GM23338 (cell line): ENCODE measurements around the gene MTA1. TPM values are rescaled to one million over a fixed set of nuclear protein-coding genes. Genes with fewer than 3 reads are reported as not detected.

Source experiments
- ATAC-seq: fragments of 200-7000 bp; cut with Tn5 transposase; 3 replicates; pipeline ENCODE4 v1.9.1; 2020
- DNase-seq: peaks from one replicate; pipeline ENCODE4 v3.0.0-alpha.2; 2015; ENCODE audit warnings: low spot score
- H2AFZ ChIP-seq: fragments of 200-600 bp; sonication (generic); 2 replicates; pipeline ENCODE4 v1.8.0; 2016; ENCODE audit warnings: antibody characterized with exemption, mild to moderate bottlenecking, moderate library complexity
- H3F3A ChIP-seq: fragments of 200-600 bp; sonication (generic); replicated peaks from 2 replicates; pipeline ENCODE4 v1.8.0; 2017; ENCODE audit warnings: antibody characterized with exemption, mixed run types, low read depth
- H3K27ac ChIP-seq: fragments of 200-600 bp; sonication (generic); 2 replicates; pipeline ENCODE4 v1.6.1; 2016; ENCODE audit warnings: low read depth
- H3K27me3 ChIP-seq: fragments of 200-600 bp; sonication (generic); 2 replicates; pipeline ENCODE4 v1.8.0; 2016; ENCODE audit warnings: mild to moderate bottlenecking, mixed run types, moderate library complexity; ENCODE audit not compliant: insufficient read depth
- H3K36me3 ChIP-seq: fragments of 200-600 bp; sonication (generic); 2 replicates; pipeline ENCODE4 v1.8.0; 2016; ENCODE audit warnings: mild to moderate bottlenecking; ENCODE audit not compliant: insufficient read depth
- H3K4me1 ChIP-seq: fragments of 200-600 bp; sonication (generic); 2 replicates; pipeline ENCODE4 v1.8.0; 2016; ENCODE audit warnings: mild to moderate bottlenecking, moderate library complexity; ENCODE audit not compliant: insufficient read depth
- H3K4me2 ChIP-seq: fragments of 200-600 bp; sonication (generic); 2 replicates; pipeline ENCODE4 v1.7.1; 2017; ENCODE audit warnings: mixed run types
- H3K4me3 ChIP-seq: fragments of 200-600 bp; sonication (generic); 2 replicates; pipeline ENCODE4 v1.6.1; 2016; ENCODE audit warnings: mixed run types
- H3K79me2 ChIP-seq: fragments of 200-600 bp; sonication (generic); replicated peaks from 2 replicates; pipeline ENCODE4 v1.8.0; 2017; ENCODE audit warnings: mild to moderate bottlenecking; ENCODE audit not compliant: insufficient read depth
- H3K9me2 ChIP-seq: fragments of 200-600 bp; sonication (generic); 2 replicates; pipeline ENCODE4 v1.8.0; 2017; ENCODE audit not compliant: insufficient read depth
- H4K20me1 ChIP-seq: fragments of 200-600 bp; sonication (generic); replicated peaks from 2 replicates; pipeline ENCODE4 v1.8.0; 2017; ENCODE audit warnings: mild to moderate bottlenecking; ENCODE audit not compliant: insufficient read depth
- H3K27ac Mint-ChIP-seq: 2 replicates; pipeline ENCODE4 v1.8.0; 2020; ENCODE audit warnings: inconsistent platforms, mild to moderate bottlenecking, moderate library complexity, mixed read lengths
- H3K27me3 Mint-ChIP-seq: 3 replicates; pipeline ENCODE4 v1.8.0; 2022; ENCODE audit warnings: low read depth, mild to moderate bottlenecking, moderate library complexity, mixed read lengths, inconsistent platforms; ENCODE audit not compliant: insufficient read depth, poor library complexity
- H3K36me3 Mint-ChIP-seq: 3 replicates; pipeline ENCODE4 v1.8.0; 2021; ENCODE audit warnings: low read depth, mild to moderate bottlenecking, inconsistent platforms, moderate library complexity, mixed read lengths
- H3K4me1 Mint-ChIP-seq: 3 replicates; pipeline ENCODE4 v1.8.0; 2020; ENCODE audit warnings: mild to moderate bottlenecking, inconsistent platforms, mixed read lengths
- H3K4me3 Mint-ChIP-seq: 3 replicates; pipeline ENCODE4 v1.8.0; 2021; ENCODE audit warnings: moderate library complexity, mild to moderate bottlenecking, inconsistent platforms, mixed read lengths
- H3K9me3 Mint-ChIP-seq: 3 replicates; pipeline ENCODE4 v1.8.0; 2020; ENCODE audit warnings: moderate library complexity, mild to moderate bottlenecking, inconsistent platforms, mixed read lengths
- CREB1 ChIP-seq: fragments of 250-450 bp; sonication (Bioruptor Pico); IDR thresholded peaks from 2 replicates; pipeline ENCODE4 v1.5.0; 2020; ENCODE audit warnings: low read depth, mild to moderate bottlenecking, moderate library complexity
- CTCF ChIP-seq, 2 experiments: fragments of 200-600 bp in 1 of 2; sonication (generic) in 1 of 2; conservative IDR thresholded peaks; 2 replicates each; pipeline versions ENCODE4 v1.5.1 to v1.6.1; 2016 to 2017; ENCODE audit warnings: antibody characterized with exemption in 2 of 2, low read depth in 2 of 2, mild to moderate bottlenecking in 2 of 2, moderate library complexity in 1 of 2
- ETS1 ChIP-seq: IDR thresholded peaks from 2 replicates; pipeline ENCODE4 v1.6.1; 2016; ENCODE audit warnings: antibody characterized with exemption
- EZH2phosphoT487 ChIP-seq: fragments of 200-600 bp; sonication (generic); IDR thresholded peaks from one replicate; pipeline ENCODE4 v1.8.1; 2018; ENCODE audit warnings: antibody characterized with exemption; ENCODE audit not compliant: unreplicated experiment
- NANOG ChIP-seq: IDR thresholded peaks from 2 replicates; pipeline ENCODE4 v1.6.1; 2016; ENCODE audit warnings: antibody characterized with exemption, borderline replicate concordance
- POLR2AphosphoS5 ChIP-seq: IDR thresholded peaks from 2 replicates; pipeline ENCODE4 v1.6.1; 2016; ENCODE audit warnings: antibody characterized with exemption, low read depth
- REST ChIP-seq: IDR thresholded peaks from one replicate; pipeline ENCODE4 v1.6.1; 2018; ENCODE audit warnings: antibody characterized with exemption; ENCODE audit not compliant: unreplicated experiment
- STAT1 ChIP-seq: IDR thresholded peaks from one replicate; pipeline ENCODE4 v1.6.1; 2016; ENCODE audit warnings: antibody characterized with exemption; ENCODE audit not compliant: unreplicated experiment
- ZNF114 ChIP-seq: fragments of 250-450 bp; sonication (Bioruptor Pico); IDR thresholded peaks from 2 replicates; pipeline ENCODE4 v1.5.0; 2020; ENCODE audit warnings: mild to moderate bottlenecking, moderate library complexity
- ZNF331 ChIP-seq: fragments of 250-450 bp; sonication (Bioruptor Pico); IDR thresholded peaks from 2 replicates; pipeline ENCODE4 v1.5.0; 2020; ENCODE audit warnings: low read depth, mild to moderate bottlenecking, moderate library complexity
- polyA plus RNA-seq: library from polyadenylated mRNA; unstranded; fragments of >200 nt; fragmentation: Nextera tagmentation; extraction: Ambion mirVana; gene quantifications from 2 replicates; pipeline ENCODE4 v1.2.1, GENCODE V29; 2016
- total RNA-seq: library from RNA; depleted of rRNA; stranded (reverse); fragments of >200 nt; shearing (Covaris generic); gene quantifications from 2 replicates; pipeline ENCODE4 v1.2.3, GENCODE V29; 2014

MTA1 gene
- total and polyA plus RNA-seq, 2 experiments from 2014 or later = 53.3 to 126 TPM

GRCh38 chr14:105484069-105484996 lies 64.7 kb downstream of the MTA1 start (continued):
- TF ChIP-seq CTCF (conservative IDR thresholded peaks at IDR 0.05; ENCODE audit: low read depth in 2 of 2) = no peak
- TF ChIP-seq EZH2phosphoT487 = no peak
- TF ChIP-seq CREB1 (CRISPR knock-in tag) = no peak
- no peak for TF ChIP-seq POLR2AphosphoS5
- TF ChIP-seq REST = no peak

GRCh38 chr14:105484997-105485393 lies 65.4 kb downstream of the MTA1 start:
- Histone ChIP-seq H3K4me3 (no peak overlapping the region), H4K20me1 (no peaks in the 10 kb centered on the region), H3F3A (no peaks in the 10 kb centered on the region), H3K27me3 (peaks cover 94% of the 10 kb centered on the region), H3K4me2 (no peak overlapping the region), H3K27ac (no peak overlapping the region), H3K9me2 (no peaks in the 10 kb centered on the region), H3K36me3 (no peaks in the 10 kb centered on the region), H3K4me1 (peaks cover 12% of the 10 kb centered on the region; the same call in 1 of the 2 replicates), H2AFZ (no peak overlapping the region), H3K79me2 (no peaks in the 10 kb centered on the region)
- Mint-ChIP-seq H3K4me1 (peaks cover 16% of the 10 kb centered on the region; the same call in 2 of the 3 replicates), H3K27me3 (peaks cover 72% of the 10 kb centered on the region), H3K4me3 (no peak overlapping the region), H3K27ac (no peak overlapping the region), H3K36me3 (no peaks in the 10 kb centered on the region), H3K9me3 (no peaks in the 10 kb centered on the region)
- DNase-seq = no peak
- no peak for ATAC-seq
- TF ChIP-seq ETS1 (no peak), ZNF331 (CRISPR knock-in tag) (no peak), CREB1 (CRISPR knock-in tag) (no peak), REST (no peak), ZNF114 (CRISPR knock-in tag) (no peak), CTCF (conservative IDR thresholded peaks at IDR 0.05; ENCODE audit: low read depth in 2 of 2) (no peak), STAT1 (no peak), NANOG (no peak), POLR2AphosphoS5 (no peak)
